ENCODE data around the gene ATF7IP.
"Not testable (repeated sequence)": the region's sequence is repeated elsewhere in the genome, so short reads cannot be mapped to it uniquely, and the experiment has no call there.

The ATF7IP gene

GRCh38 chr12:14399871-14400270, 34.4 kb downstream of the ATF7IP start:
- H3K36me3 ChIP-seq (ENCODE audit: insufficient read depth, low read length), result peaks cover 7% of the 10 kb centered on the region; the same call in 1 of the 2 replicates
- H3K4me3 ChIP-seq (ENCODE audit: low read depth, low read length), result no peak overlapping the region
- H3K4me1 ChIP-seq (ENCODE audit: control insufficient read depth, insufficient read depth, low read length, unreplicated experiment), result peaks cover 25% of the 10 kb centered on the region
- peaks cover 80% of the 10 kb centered on the region for H3K79me2 ChIP-seq (ENCODE audit: control insufficient read depth, insufficient read depth, low read length, unreplicated experiment)
- H3K27ac ChIP-seq (ENCODE audit: low read depth, low read length), result no peak overlapping the region
- H2AFZ ChIP-seq (ENCODE audit: low read length, unreplicated experiment), result no peak overlapping the region
- no peaks in the 10 kb centered on the region for H3K27me3 ChIP-seq (ENCODE audit: insufficient read depth, low read length)

- Histone ChIP-seq H3K4me3 (ENCODE audit: low read depth, low read length) (no peak overlapping the region), H3K36me3 (ENCODE audit: insufficient read depth, low read length) (peaks cover 7% of the 10 kb centered on the region; the same call in 1 of the 2 replicates), H2AFZ (ENCODE audit: low read length, unreplicated experiment) (no peak overlapping the region), H3K79me2 (ENCODE audit: control insufficient read depth, insufficient read depth, low read length, unreplicated experiment) (peaks cover 80% of the 10 kb centered on the region), H3K27ac (ENCODE audit: low read depth, low read length) (no peak overlapping the region), H3K27me3 (ENCODE audit: insufficient read depth, low read length) (no peaks in the 10 kb centered on the region), H3K4me1 (ENCODE audit: control insufficient read depth, insufficient read depth, low read length, unreplicated experiment) (peaks cover 19% of the 10 kb centered on the region)
Observed at GRCh38 chr12:14400599-14400998, 35.1 kb downstream of the ATF7IP start.

DNA sequence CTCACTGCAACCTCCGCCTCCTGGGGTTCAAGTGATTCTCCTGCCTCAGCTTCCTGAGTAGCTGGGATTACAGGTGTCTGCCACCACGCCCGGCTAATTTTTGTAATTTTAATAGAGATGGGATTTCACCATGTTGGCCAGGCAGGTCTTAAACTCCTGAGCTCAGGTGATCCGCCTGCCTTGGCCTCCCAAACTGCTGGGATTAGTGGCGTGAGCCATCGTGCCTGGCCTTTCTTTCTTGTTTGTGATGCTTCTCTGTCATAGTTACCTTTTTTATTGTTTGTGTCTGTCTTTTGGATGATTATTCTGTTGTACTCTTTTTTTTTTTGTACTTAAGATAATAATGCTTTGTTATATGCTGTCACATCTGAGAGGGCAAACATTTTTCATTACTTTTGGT, 35.8 kb downstream of the ATF7IP start:
- not testable (repeated sequence) for H3K36me3 ChIP-seq (ENCODE audit: insufficient read depth, low read length); H3K4me3 ChIP-seq (ENCODE audit: low read depth, low read length); H3K27me3 ChIP-seq (ENCODE audit: insufficient read depth, low read length); H2AFZ ChIP-seq (ENCODE audit: low read length, unreplicated experiment); H3K27ac ChIP-seq (ENCODE audit: low read depth, low read length)
- peaks cover 80% of the 10 kb centered on the region for H3K79me2 ChIP-seq (ENCODE audit: control insufficient read depth, insufficient read depth, low read length, unreplicated experiment)
- H3K4me1 ChIP-seq (ENCODE audit: control insufficient read depth, insufficient read depth, low read length, unreplicated experiment), result peaks cover 19% of the 10 kb centered on the region

GRCh38 chr12:14402697-14403096, 37.2 kb downstream of the ATF7IP start:
- Histone ChIP-seq H3K27ac (ENCODE audit: low read depth, low read length) (0 out of 2 replicates have a peak overlapping the region, but pooled peaks have one; percentile 21), H3K4me3 (ENCODE audit: low read depth, low read length) (no peak overlapping the region), H3K27me3 (ENCODE audit: insufficient read depth, low read length) (no peaks in the 10 kb centered on the region), H2AFZ (ENCODE audit: low read length, unreplicated experiment) (no peak overlapping the region), H3K4me1 (ENCODE audit: control insufficient read depth, insufficient read depth, low read length, unreplicated experiment) (peaks cover 19% of the 10 kb centered on the region), H3K36me3 (ENCODE audit: insufficient read depth, low read length) (peaks cover 7% of the 10 kb centered on the region; the same call in 1 of the 2 replicates), H3K79me2 (ENCODE audit: control insufficient read depth, insufficient read depth, low read length, unreplicated experiment) (peaks cover 81% of the 10 kb centered on the region)

DNA sequence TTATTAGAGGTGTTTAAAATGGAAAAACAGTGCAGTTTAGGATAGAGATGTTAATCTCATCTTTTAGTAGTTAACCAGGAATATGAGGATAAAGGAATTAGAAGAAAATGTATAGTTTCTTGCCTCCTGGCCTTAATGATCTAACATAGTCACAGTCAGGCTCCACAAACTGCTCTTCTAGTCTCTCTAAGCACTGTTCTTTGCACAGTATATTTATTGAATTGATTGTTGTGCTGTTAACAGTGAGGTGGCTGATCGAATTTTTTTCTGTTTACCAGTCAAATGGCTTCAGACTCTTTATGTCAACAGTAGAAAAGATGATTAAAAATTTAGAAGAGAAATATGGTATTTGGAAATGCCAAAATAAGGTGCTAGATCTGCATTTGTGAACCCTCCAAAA, 37.8 kb downstream of the ATF7IP start:
- no peak overlapping the region for H3K4me3 ChIP-seq (ENCODE audit: low read depth, low read length)
- no peaks in the 10 kb centered on the region for H3K27me3 ChIP-seq (ENCODE audit: insufficient read depth, low read length)
- peak overlapping the region; percentile 21; the same call in 1 of the 2 replicates for H3K27ac ChIP-seq (ENCODE audit: low read depth, low read length)
- no peak overlapping the region for H2AFZ ChIP-seq (ENCODE audit: low read length, unreplicated experiment)
- peaks cover 19% of the 10 kb centered on the region for H3K4me1 ChIP-seq (ENCODE audit: control insufficient read depth, insufficient read depth, low read length, unreplicated experiment)
- peaks cover 87% of the 10 kb centered on the region for H3K79me2 ChIP-seq (ENCODE audit: control insufficient read depth, insufficient read depth, low read length, unreplicated experiment)
- peaks cover 7% of the 10 kb centered on the region; the same call in 1 of the 2 replicates for H3K36me3 ChIP-seq (ENCODE audit: insufficient read depth, low read length)

GRCh38 chr12:14403711-14404196, 38.3 kb downstream of the ATF7IP start:
- H3K4me1 ChIP-seq (ENCODE audit: control insufficient read depth, insufficient read depth, low read length, unreplicated experiment), result peaks cover 19% of the 10 kb centered on the region
- peaks cover 90% of the 10 kb centered on the region for H3K79me2 ChIP-seq (ENCODE audit: control insufficient read depth, insufficient read depth, low read length, unreplicated experiment)
- H2AFZ ChIP-seq (ENCODE audit: low read length, unreplicated experiment), result no peak overlapping the region
- H3K27ac ChIP-seq (ENCODE audit: low read depth, low read length), result peak overlapping the region; percentile 40; the same call in 1 of the 2 replicates
- no peaks in the 10 kb centered on the region for H3K27me3 ChIP-seq (ENCODE audit: insufficient read depth, low read length)
- no peak overlapping the region for H3K4me3 ChIP-seq (ENCODE audit: low read depth, low read length)
- peaks cover 5% of the 10 kb centered on the region; the same call in 1 of the 2 replicates for H3K36me3 ChIP-seq (ENCODE audit: insufficient read depth, low read length)

DNA sequence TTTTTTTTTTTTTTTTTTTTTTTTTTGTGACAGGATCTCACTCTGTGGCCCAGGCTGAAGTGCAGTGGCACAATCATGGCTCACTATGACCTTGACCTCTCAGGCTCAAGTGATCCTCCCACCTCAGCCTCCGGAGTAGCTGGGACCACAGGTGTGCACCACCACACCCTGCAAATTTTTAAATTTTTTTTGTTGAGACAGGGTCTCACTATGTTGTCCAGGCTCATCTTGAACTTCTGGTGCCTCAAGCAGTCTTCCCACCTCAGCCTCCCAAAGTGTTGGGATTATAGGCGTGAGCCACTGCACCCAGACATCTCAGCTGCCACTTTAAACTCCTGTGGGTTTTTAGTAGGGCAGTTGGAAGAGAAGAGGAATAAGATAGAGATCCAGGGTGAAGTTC, 39.9 kb downstream of the ATF7IP start:
- not testable (repeated sequence) for H3K4me3 ChIP-seq (ENCODE audit: low read depth, low read length); H3K27me3 ChIP-seq (ENCODE audit: insufficient read depth, low read length); H2AFZ ChIP-seq (ENCODE audit: low read length, unreplicated experiment); H3K36me3 ChIP-seq (ENCODE audit: insufficient read depth, low read length); H3K27ac ChIP-seq (ENCODE audit: low read depth, low read length)
- Histone ChIP-seq H3K4me1 (ENCODE audit: control insufficient read depth, insufficient read depth, low read length, unreplicated experiment) (peaks cover 19% of the 10 kb centered on the region), H3K79me2 (ENCODE audit: control insufficient read depth, insufficient read depth, low read length, unreplicated experiment) (peaks cover 89% of the 10 kb centered on the region)

GRCh38 chr12:14408208-14408607, 42.7 kb downstream of the ATF7IP start:
- peaks cover 81% of the 10 kb centered on the region for H3K79me2 ChIP-seq (ENCODE audit: control insufficient read depth, insufficient read depth, low read length, unreplicated experiment)
- peaks cover 13% of the 10 kb centered on the region for H3K4me1 ChIP-seq (ENCODE audit: control insufficient read depth, insufficient read depth, low read length, unreplicated experiment)
- H2AFZ ChIP-seq (ENCODE audit: low read length, unreplicated experiment), result no peak overlapping the region
- H3K4me3 ChIP-seq (ENCODE audit: low read depth, low read length), result no peak overlapping the region
- H3K27ac ChIP-seq (ENCODE audit: low read depth, low read length), result peak overlapping the region; percentile 5; the same call in 1 of the 2 replicates
- H3K36me3 ChIP-seq (ENCODE audit: insufficient read depth, low read length), result no peaks in the 10 kb centered on the region
- H3K27me3 ChIP-seq (ENCODE audit: insufficient read depth, low read length), result no peaks in the 10 kb centered on the region

- Histone ChIP-seq H3K4me3 (ENCODE audit: low read depth, low read length) (no peak overlapping the region), H3K4me1 (ENCODE audit: control insufficient read depth, insufficient read depth, low read length, unreplicated experiment) (no peaks in the 10 kb centered on the region), H3K36me3 (ENCODE audit: insufficient read depth, low read length) (no peaks in the 10 kb centered on the region), H3K27ac (ENCODE audit: low read depth, low read length) (no peak overlapping the region), H2AFZ (ENCODE audit: low read length, unreplicated experiment) (no peak overlapping the region), H3K27me3 (ENCODE audit: insufficient read depth, low read length) (no peaks in the 10 kb centered on the region), H3K79me2 (ENCODE audit: control insufficient read depth, insufficient read depth, low read length, unreplicated experiment) (peaks cover 81% of the 10 kb centered on the region)
Observed at GRCh38 chr12:14410177-14410576, 44.7 kb downstream of the ATF7IP start.

DNA sequence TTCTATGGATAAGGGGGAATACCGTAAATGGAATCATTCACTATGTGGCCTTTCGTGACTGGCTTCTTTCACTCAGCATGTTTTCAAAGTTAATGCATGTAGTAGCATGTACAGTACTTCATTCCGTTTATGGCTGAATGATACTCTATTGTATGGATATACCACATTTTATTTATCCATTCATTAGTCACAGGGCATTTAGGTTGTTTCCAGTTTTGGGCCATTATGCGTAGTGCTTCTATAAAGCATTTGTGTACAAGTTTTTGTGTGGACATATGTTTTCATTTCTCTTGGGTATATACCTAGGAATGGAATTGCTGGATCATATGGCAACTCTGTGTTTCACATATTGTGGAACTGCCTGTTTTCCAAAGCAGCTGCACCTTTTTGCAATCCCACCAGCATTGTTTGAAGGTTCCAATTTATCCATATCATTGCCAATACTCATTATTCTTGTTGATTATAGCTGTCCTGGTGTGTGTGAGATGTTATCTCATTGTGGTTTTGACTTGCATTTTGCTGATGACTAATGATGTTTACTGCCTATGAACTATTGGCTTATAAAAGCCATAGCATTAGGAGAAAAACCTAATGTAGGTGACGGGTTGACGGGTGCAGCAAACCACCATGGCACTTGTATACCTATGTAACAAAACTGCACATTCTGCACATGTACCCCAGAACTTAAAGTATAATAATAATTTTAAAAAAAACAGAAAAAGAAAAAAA, 45.5 kb downstream of the ATF7IP start:
- H3K36me3 ChIP-seq (ENCODE audit: insufficient read depth, low read length), result no peaks in the 10 kb centered on the region
- no peak overlapping the region for H2AFZ ChIP-seq (ENCODE audit: low read length, unreplicated experiment)
- no peak overlapping the region for H3K4me3 ChIP-seq (ENCODE audit: low read depth, low read length)
- H3K79me2 ChIP-seq (ENCODE audit: control insufficient read depth, insufficient read depth, low read length, unreplicated experiment), result peaks cover 83% of the 10 kb centered on the region
- H3K4me1 ChIP-seq (ENCODE audit: control insufficient read depth, insufficient read depth, low read length, unreplicated experiment), result no peaks in the 10 kb centered on the region
- no peaks in the 10 kb centered on the region for H3K27me3 ChIP-seq (ENCODE audit: insufficient read depth, low read length)
- H3K27ac ChIP-seq (ENCODE audit: low read depth, low read length), result no peak overlapping the region

GRCh38 chr12:14416658-14417057, 51.2 kb downstream of the ATF7IP start:
- peaks cover 12% of the 10 kb centered on the region for H3K36me3 ChIP-seq (ENCODE audit: insufficient read depth, low read length)
- H3K27me3 ChIP-seq (ENCODE audit: insufficient read depth, low read length), result no peaks in the 10 kb centered on the region
- H3K27ac ChIP-seq (ENCODE audit: low read depth, low read length), result peak overlapping the region; percentile 41
- H3K79me2 ChIP-seq (ENCODE audit: control insufficient read depth, insufficient read depth, low read length, unreplicated experiment), result peaks cover 77% of the 10 kb centered on the region
- peak overlapping the region; percentile 7; the same call in 1 of the 2 replicates for H3K4me3 ChIP-seq (ENCODE audit: low read depth, low read length)
- peaks cover 17% of the 10 kb centered on the region for H3K4me1 ChIP-seq (ENCODE audit: control insufficient read depth, insufficient read depth, low read length, unreplicated experiment)
- peak overlapping the region; percentile 63 for H2AFZ ChIP-seq (ENCODE audit: low read length, unreplicated experiment)

All from ACC112 (cell line).